H1 (cell line): ENCODE results near the gene SAG. TPM values are rescaled to one million over a fixed set of nuclear protein-coding genes. Genes with fewer than 3 reads are reported as not detected.

Experiments used
- GTF2F1 ChIP-seq: IDR thresholded peaks from 2 replicates; pipeline ENCODE4 v1.6.1; 2012; ENCODE audit warnings: low read depth, low read length, improper control_type of control experiment, borderline replicate concordance
- SAP30 ChIP-seq: fragments of 300-600 bp; sonication (generic); IDR thresholded peaks from 2 replicates; pipeline ENCODE4 v1.7.1; 2012; ENCODE audit warnings: low read length, moderate library complexity, mild to moderate bottlenecking, inconsistent platforms; ENCODE audit not compliant: insufficient read depth, insufficient replicate concordance
- SP4 ChIP-seq: IDR thresholded peaks from 2 replicates; pipeline ENCODE4 v1.6.1; 2012; ENCODE audit warnings: low read length, inconsistent platforms
- TBP ChIP-seq: IDR thresholded peaks from 2 replicates; pipeline ENCODE4 v1.6.1; 2011; ENCODE audit warnings: low read depth, low read length, improper control_type of control experiment
- polyA plus RNA-seq, 7 experiments: library from polyadenylated mRNA; depleted of rRNA in 3 of 7; stranded (reverse) in 5 of 7; unstranded in 2 of 7; fragments of >200 nt in 5 of 7; fragments of 200-250 nt in 2 of 7; gene quantifications; 1 replicate in 5 of 7; 2 replicates in 1 of 7; 4 replicates in 1 of 7; pipeline versions ENCODE4 v1.2.1 to v1.2.3, GENCODE V29; 2011 to 2013; ENCODE audit warnings: missing spikeins in 2 of 7, mixed read lengths in 2 of 7
- total RNA-seq: library from RNA; stranded (reverse); fragmentation: NEBNext Ultra II Directional; extraction: Animal tissue kit (Norgen Biotek cat#: 25700); gene quantifications from 2 replicates; pipeline ENCODE4 v1.2.1, GENCODE V29; 2021

Gene SAG
- total and polyA plus RNA-seq, 2 of the 8 experiments (the other 6 are each of a cell fraction or from before 2014, with no cell fraction given) = not detected

DNA sequence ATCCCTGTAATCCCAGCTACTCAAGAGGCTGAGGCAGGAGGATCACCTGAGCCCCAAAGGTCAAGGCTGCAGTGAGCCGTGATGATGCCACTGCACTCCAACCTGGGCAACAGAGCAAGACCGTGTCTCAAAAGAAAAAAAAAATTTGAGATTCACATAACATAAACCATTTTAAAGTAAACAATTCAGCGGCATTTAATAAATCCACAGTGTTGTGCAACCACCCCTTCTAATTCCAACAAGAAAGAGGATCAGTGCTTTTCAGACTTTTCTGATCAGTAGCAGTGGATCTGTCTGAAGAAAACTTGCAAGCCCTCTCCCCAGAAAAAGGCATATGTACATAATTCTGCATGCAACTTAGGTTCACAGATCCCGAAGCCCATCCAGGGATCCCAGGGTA is 7.2 kb upstream of the SAG start (continued):
- TF ChIP-seq TBP (no peak), SAP30 (no peak), SP4 (no peak), GTF2F1 (no peak)
